A673 (cell line): ENCODE data around the gene ZFP92. TPM values are rescaled to one million over a fixed set of nuclear protein-coding genes. Genes with fewer than 3 reads are reported as not detected.
"Not testable (repeated sequence)": the region's sequence is repeated elsewhere in the genome, so short reads cannot be mapped to it uniquely, and the experiment has no call there.

Source experiments
- BruUV-seq: library from RNA; stranded (reverse); fragments of 400-500 nt; replicated peaks from 2 replicates; lab custom pipeline; 2021; lab: Mats Ljungman, UMichigan
- CTCF ChIA-PET: fragments of 300-600 bp; sonication (Branson Sonifier 250); formaldehyde crosslinking; loops from one replicate; lab custom pipeline; 2022; ENCODE audit warnings: antibody characterized with exemption; lab: Charles Lee
- POLR2A ChIA-PET: fragments of 300-600 bp; sonication (Branson Sonifier 250); formaldehyde crosslinking; loops from one replicate; lab custom pipeline; 2022; ENCODE audit warnings: antibody characterized with exemption; ENCODE audit not compliant: low non-redundant PET; lab: Charles Lee
- DNase-seq: peaks from one replicate; pipeline ENCODE4 v3.0.0-alpha.2; 2015; ENCODE audit warnings: low spot score
- H3K27ac ChIP-seq: fragments of 200-600 bp; sonication (generic); 2 replicates; pipeline ENCODE4 v1.5.1; 2016; ENCODE audit warnings: mixed run types, low read depth, mild to moderate bottlenecking, mixed read lengths, antibody characterized with exemption, low read length; ENCODE audit not compliant: poor library complexity, severe bottlenecking
- H3K27me3 ChIP-seq: fragments of 200-600 bp; sonication (generic); replicated peaks from 2 replicates; pipeline ENCODE4 v1.6.1; 2017; ENCODE audit warnings: mixed run types, low read depth, mild to moderate bottlenecking, mixed read lengths, antibody characterized with exemption, low read length; ENCODE audit not compliant: insufficient read depth, poor library complexity
- H3K36me3 ChIP-seq: fragments of 200-600 bp; sonication (generic); 2 replicates; pipeline ENCODE4 v1.6.1; 2016; ENCODE audit warnings: mixed run types, mild to moderate bottlenecking, mixed read lengths, antibody characterized with exemption, low read length; ENCODE audit not compliant: insufficient read depth, poor library complexity, severe bottlenecking
- H3K4me1 ChIP-seq: fragments of 200-600 bp; sonication (generic); 2 replicates; pipeline ENCODE4 v1.6.1; 2017; ENCODE audit warnings: mixed run types, mild to moderate bottlenecking, mixed read lengths, antibody characterized with exemption, low read length; ENCODE audit not compliant: insufficient read depth, poor library complexity, severe bottlenecking
- H3K4me3 ChIP-seq: fragments of 200-600 bp; sonication (generic); 2 replicates; pipeline ENCODE4 v1.5.1; 2016; ENCODE audit warnings: low read depth, mixed run types, mild to moderate bottlenecking, mixed read lengths, low read length; ENCODE audit not compliant: poor library complexity, severe bottlenecking
- H3K9me3 ChIP-seq: fragments of 200-600 bp; sonication (generic); 2 replicates; pipeline ENCODE4 v1.6.1; 2016; ENCODE audit warnings: mixed run types, low read depth, mild to moderate bottlenecking, mixed read lengths, antibody characterized with exemption, low read length; ENCODE audit not compliant: poor library complexity, severe bottlenecking
- CTCF ChIP-seq: fragments of 300-800, 200-600 bp; sonication (generic); conservative IDR thresholded peaks from 2 replicates; pipeline ENCODE4 v1.5.1; 2017; ENCODE audit warnings: low read depth, mild to moderate bottlenecking, antibody characterized with exemption, low read length, moderate library complexity, mixed read lengths
- EZH2 ChIP-seq: fragments of 200-600 bp; sonication (generic); IDR thresholded peaks from 2 replicates; pipeline ENCODE4 v1.6.1; 2017; ENCODE audit warnings: borderline replicate concordance, low read depth, mild to moderate bottlenecking, mixed read lengths, antibody characterized with exemption, low read length; ENCODE audit not compliant: poor library complexity, severe bottlenecking
- intact Hi-C: fragments of 100-400 bp; cut with micrococcal nuclease; formaldehyde crosslinking; loops from one replicate; pipeline ENCODE4 v1.10.0; 2022; ENCODE audit not compliant: unreplicated experiment
- total RNA-seq: library from RNA; stranded (reverse); gene quantifications from 2 replicates; pipeline ENCODE4 v1.2.3, GENCODE V29; 2021

ZFP92 gene
- total RNA-seq, 1 experiment from 2014 or later, result 0.41 TPM

DNA sequence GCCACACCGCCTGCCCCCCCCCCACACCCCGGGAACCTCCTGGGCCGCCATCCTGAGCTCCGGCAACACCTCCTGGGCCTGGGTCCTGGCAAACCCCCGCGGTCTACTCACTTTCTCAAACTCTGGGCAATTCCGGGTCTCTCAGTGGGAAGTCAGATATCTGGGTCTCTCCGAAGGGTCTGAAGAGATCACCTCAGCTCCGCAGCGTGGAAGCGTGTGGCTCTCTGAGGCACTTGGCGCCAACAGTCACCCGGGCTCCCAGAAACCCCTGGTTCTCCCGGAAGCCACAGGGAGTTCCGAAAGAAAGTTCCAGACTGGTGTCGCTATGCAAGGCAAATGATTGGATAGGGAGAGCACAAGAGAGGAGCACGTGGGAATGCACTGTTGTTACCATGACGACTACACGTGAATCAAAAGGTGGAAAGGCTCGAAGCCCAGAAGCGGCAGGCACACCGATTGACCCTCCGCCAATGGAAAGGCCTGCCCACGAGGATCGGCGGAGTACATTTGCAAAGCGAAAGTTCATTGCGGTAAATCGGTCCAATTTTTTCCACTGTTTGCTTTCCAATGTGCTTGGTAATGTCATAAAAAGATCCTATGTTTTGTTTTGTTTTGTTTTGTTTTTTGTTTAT lies 10.0 kb upstream of the ZFP92 start, which contains the start of gene PNMA6E:
TSS of gene PNMA6E (minus strand) at position 218 of the 632 bp plus-strand sequence. CDS start 2,501 bp downstream, outside the sequence.
- no peaks in the 10 kb centered on the region for H3K27me3 ChIP-seq
- H3K4me3 ChIP-seq, result no peak within 1 kb of the TSS
- DNase-seq, result no peak
- TF ChIP-seq EZH2 (no peak), CTCF (no peak)
- ChIA-PET CTCF (no interaction called here), POLR2A (no interaction called here)
- no peaks in the 10 kb centered on the region for H3K36me3 ChIP-seq
- intact Hi-C loops, result no loop called here
- H3K27ac ChIP-seq, result no peak within 1 kb of the TSS
- no peaks in the 10 kb centered on the region for H3K4me1 ChIP-seq
- no TSS peak for BruUV-seq
- no peaks in the 10 kb centered on the region for H3K9me3 ChIP-seq

DNA sequence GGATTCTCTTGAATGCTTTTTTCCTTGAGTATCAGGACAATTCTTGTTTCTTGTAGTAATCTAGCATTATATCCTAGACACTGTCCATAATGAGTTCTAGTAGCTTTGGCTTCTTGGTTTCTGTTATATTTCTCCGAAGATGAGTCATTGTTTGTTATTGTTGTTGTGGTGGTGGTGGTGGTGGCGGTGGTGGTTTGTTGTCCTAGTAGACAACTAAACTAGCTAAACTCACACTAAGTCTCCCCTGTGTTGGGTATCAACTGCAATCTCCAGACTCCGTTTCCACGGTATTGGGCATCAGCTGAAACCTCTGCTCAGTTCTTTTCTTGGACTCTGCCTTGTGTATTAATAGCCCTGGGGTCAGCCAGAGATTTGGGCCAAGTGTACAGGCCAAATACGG lies 6.9 kb upstream of the ZFP92 start:
- POLR2A ChIA-PET, result not testable (repeated sequence)

DNA sequence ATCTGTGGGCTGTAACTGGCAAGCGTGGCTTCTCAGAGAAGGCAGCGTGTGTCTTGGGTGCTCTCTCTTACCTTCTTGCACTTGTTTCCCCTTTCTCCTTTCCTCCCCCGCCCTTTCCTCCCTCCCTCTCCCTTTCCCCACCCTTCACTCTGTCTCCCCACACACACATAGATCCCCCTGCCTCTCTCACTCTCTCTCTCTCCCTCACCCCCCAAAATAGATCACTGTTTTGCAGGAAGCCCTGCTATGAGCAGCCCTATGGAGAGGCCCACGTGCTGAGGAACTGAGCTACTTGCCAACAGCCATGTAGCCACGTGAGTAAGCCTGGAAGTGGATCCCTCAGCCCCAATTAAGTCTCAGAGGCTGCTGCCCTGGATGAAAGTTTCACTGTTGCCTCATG lies 5.8 kb upstream of the ZFP92 start:
- no TSS peak for BruUV-seq
- Histone ChIP-seq H3K4me1 (no peaks in the 10 kb centered on the region), H3K27ac (no peak overlapping the region), H3K4me3 (no peak overlapping the region), H3K27me3 (no peaks in the 10 kb centered on the region), H3K9me3 (no peaks in the 10 kb centered on the region), H3K36me3 (no peaks in the 10 kb centered on the region)
- ChIA-PET POLR2A (no interaction called here), CTCF (interaction anchor here (0.9 kb wide), 1 partner anchor 20 kb away, joined by 5 read pairs; no protein-coding TSS in a partner anchor)
- no peak for TF ChIP-seq CTCF
- no peak for TF ChIP-seq EZH2
- no peak for DNase-seq
- intact Hi-C loops, result no loop called here

More for the DNA sequence above, 6.9 kb upstream of the ZFP92 start:
- intact Hi-C loops, H3K27me3 ChIP-seq, H3K4me1 ChIP-seq, H3K27ac ChIP-seq, H3K9me3 ChIP-seq, DNase-seq, H3K4me3 ChIP-seq, H3K36me3 ChIP-seq, BruUV-seq, CTCF ChIA-PET: not testable (repeated sequence)

DNA sequence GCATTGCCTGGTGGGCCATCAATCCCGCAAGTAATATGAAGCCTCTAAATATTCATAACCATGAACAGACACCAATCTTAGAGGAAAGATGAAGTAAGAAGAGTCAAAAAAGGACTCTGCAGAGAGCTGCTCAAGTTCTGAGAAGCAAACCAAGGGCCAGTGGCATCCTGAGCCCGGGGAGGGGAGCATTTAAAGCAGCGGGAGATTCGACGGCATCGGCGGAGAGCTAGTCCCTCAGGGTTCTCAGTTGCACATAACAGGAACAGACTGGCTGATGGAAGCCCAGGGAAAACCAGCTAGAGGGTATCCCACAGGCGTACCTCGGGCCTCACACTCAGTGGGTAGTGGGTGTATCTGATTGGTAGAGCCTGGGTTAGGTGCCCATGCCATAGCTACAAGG lies 5.3 kb upstream of the ZFP92 start:
- no TSS peak for BruUV-seq
- H3K27ac ChIP-seq, result no peak overlapping the region
- ChIA-PET POLR2A (no interaction called here), CTCF (interaction anchor here (0.9 kb wide), 1 partner anchor 19 kb away, joined by 5 read pairs; no protein-coding TSS in a partner anchor)
- no peaks in the 10 kb centered on the region for H3K4me1 ChIP-seq
- TF ChIP-seq CTCF, result no peak
- no peak for TF ChIP-seq EZH2
- no peaks in the 10 kb centered on the region for H3K27me3 ChIP-seq
- no peaks in the 10 kb centered on the region for H3K36me3 ChIP-seq
- intact Hi-C loops, result no loop called here
- H3K4me3 ChIP-seq, result no peak overlapping the region
- DNase-seq, result no peak
- no peaks in the 10 kb centered on the region for H3K9me3 ChIP-seq
